Liver (tissue), 3 donors: ENCODE results near the gene FNIP1.

Source experiments
- EGR1 ChIP-seq, 2 donors: IDR thresholded peaks; 2 replicates each; pipeline ENCODE4 v1.6.1; 2016 to 2018; ENCODE audit warnings: antibody characterized with exemption in 2 of 2, low read depth in 2 of 2
- GABPA ChIP-seq, 2 donors: IDR thresholded peaks in 1 of 2; conservative IDR thresholded peaks in 1 of 2; 2 replicates each; pipeline ENCODE4 v1.6.1; 2016; ENCODE audit warnings: antibody characterized with exemption in 2 of 2, mild to moderate bottlenecking in 1 of 2, moderate library complexity in 1 of 2
- HNF4A ChIP-seq, 2 donors: conservative IDR thresholded peaks; 2 replicates each; pipeline ENCODE4 v1.6.1; 2016; ENCODE audit warnings: antibody characterized with exemption in 2 of 2, mild to moderate bottlenecking in 2 of 2
- HNF4G ChIP-seq: IDR thresholded peaks from 2 replicates; pipeline ENCODE4 v1.6.1; 2016; ENCODE audit warnings: antibody characterized with exemption
- JUND ChIP-seq, 2 donors: IDR thresholded peaks; 2 replicates each; pipeline ENCODE4 v1.6.1; 2016; ENCODE audit warnings: antibody characterized with exemption in 2 of 2
- RAD21 ChIP-seq, 2 donors: IDR thresholded peaks; 2 replicates each; pipeline ENCODE4 v1.6.1; 2016; ENCODE audit warnings: antibody characterized with exemption in 2 of 2, mild to moderate bottlenecking in 2 of 2
- YY1 ChIP-seq: IDR thresholded peaks from 2 replicates; pipeline ENCODE4 v1.6.1; 2016; ENCODE audit warnings: antibody characterized with exemption, mild to moderate bottlenecking
- TF ChIP-seq, protein P1 (sequence below): fragments of 150-350 bp; IDR thresholded peaks from 2 replicates; pipeline ENCODE4 v1.5.1; 2017; ENCODE audit warnings: improper control_type of control experiment, low read depth, low read length; ENCODE audit not compliant: missing input control
- TF ChIP-seq, protein P2 (sequence below): IDR thresholded peaks from 2 replicates; pipeline ENCODE4 v1.6.1; 2016; ENCODE audit warnings: antibody characterized with exemption
- TF ChIP-seq, protein P3 (sequence below): IDR thresholded peaks from 2 replicates; pipeline ENCODE4 v1.6.1; 2016; ENCODE audit warnings: antibody characterized with exemption, mild to moderate bottlenecking
- TF ChIP-seq, protein P4 (sequence below): IDR thresholded peaks from 2 replicates; pipeline ENCODE4 v1.6.1; 2016; ENCODE audit warnings: antibody characterized with exemption
- TF ChIP-seq, protein P5 (sequence below): IDR thresholded peaks from 2 replicates; pipeline ENCODE4 v1.6.1; 2016; ENCODE audit warnings: antibody characterized with exemption
- donor health status: healthy.
- donor health status: healthy.

DNA sequence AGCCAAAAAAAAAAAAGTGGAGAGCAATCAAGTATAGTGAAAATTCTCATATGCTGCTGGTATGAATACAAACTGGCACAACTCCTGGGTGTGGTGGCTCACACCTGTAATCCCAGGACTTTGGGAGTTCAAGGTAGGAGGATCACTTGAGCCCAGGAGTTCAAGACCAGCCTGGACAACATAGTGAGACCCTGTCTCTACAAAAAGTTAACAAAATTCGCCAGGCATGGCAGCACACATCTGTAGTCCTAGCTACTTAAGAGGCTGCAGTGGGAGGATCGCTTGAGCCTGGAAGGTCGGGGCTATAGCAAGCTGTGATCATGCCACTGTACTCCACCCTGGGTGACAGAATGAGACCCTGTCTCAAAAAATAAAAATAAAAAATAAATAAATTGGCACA is 51.7 kb downstream of the FNIP1 start:
- TF ChIP-seq, protein P1, sequence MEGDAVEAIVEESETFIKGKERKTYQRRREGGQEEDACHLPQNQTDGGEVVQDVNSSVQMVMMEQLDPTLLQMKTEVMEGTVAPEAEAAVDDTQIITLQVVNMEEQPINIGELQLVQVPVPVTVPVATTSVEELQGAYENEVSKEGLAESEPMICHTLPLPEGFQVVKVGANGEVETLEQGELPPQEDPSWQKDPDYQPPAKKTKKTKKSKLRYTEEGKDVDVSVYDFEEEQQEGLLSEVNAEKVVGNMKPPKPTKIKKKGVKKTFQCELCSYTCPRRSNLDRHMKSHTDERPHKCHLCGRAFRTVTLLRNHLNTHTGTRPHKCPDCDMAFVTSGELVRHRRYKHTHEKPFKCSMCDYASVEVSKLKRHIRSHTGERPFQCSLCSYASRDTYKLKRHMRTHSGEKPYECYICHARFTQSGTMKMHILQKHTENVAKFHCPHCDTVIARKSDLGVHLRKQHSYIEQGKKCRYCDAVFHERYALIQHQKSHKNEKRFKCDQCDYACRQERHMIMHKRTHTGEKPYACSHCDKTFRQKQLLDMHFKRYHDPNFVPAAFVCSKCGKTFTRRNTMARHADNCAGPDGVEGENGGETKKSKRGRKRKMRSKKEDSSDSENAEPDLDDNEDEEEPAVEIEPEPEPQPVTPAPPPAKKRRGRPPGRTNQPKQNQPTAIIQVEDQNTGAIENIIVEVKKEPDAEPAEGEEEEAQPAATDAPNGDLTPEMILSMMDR = no peak
- TF ChIP-seq RAD21 (IDR thresholded peaks at IDR 0.05) (no peak), HNF4G (no peak), JUND (IDR thresholded peaks at IDR 0.05) (no peak), YY1 (no peak), HNF4A (conservative IDR thresholded peaks at IDR 0.05) (no peak), GABPA (IDR thresholded peaks at IDR 0.05 in 1 of 2, conservative IDR thresholded peaks at IDR 0.05 in 1 of 2) (no peak), EGR1 (IDR thresholded peaks at IDR 0.05; ENCODE audit: low read depth in 2 of 2) (no peak)
- TF ChIP-seq, protein P2, sequence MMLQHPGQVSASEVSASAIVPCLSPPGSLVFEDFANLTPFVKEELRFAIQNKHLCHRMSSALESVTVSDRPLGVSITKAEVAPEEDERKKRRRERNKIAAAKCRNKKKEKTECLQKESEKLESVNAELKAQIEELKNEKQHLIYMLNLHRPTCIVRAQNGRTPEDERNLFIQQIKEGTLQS = no peak
- TF ChIP-seq, protein P3, sequence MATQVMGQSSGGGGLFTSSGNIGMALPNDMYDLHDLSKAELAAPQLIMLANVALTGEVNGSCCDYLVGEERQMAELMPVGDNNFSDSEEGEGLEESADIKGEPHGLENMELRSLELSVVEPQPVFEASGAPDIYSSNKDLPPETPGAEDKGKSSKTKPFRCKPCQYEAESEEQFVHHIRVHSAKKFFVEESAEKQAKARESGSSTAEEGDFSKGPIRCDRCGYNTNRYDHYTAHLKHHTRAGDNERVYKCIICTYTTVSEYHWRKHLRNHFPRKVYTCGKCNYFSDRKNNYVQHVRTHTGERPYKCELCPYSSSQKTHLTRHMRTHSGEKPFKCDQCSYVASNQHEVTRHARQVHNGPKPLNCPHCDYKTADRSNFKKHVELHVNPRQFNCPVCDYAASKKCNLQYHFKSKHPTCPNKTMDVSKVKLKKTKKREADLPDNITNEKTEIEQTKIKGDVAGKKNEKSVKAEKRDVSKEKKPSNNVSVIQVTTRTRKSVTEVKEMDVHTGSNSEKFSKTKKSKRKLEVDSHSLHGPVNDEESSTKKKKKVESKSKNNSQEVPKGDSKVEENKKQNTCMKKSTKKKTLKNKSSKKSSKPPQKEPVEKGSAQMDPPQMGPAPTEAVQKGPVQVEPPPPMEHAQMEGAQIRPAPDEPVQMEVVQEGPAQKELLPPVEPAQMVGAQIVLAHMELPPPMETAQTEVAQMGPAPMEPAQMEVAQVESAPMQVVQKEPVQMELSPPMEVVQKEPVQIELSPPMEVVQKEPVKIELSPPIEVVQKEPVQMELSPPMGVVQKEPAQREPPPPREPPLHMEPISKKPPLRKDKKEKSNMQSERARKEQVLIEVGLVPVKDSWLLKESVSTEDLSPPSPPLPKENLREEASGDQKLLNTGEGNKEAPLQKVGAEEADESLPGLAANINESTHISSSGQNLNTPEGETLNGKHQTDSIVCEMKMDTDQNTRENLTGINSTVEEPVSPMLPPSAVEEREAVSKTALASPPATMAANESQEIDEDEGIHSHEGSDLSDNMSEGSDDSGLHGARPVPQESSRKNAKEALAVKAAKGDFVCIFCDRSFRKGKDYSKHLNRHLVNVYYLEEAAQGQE = no peak
- TF ChIP-seq, protein P4, sequence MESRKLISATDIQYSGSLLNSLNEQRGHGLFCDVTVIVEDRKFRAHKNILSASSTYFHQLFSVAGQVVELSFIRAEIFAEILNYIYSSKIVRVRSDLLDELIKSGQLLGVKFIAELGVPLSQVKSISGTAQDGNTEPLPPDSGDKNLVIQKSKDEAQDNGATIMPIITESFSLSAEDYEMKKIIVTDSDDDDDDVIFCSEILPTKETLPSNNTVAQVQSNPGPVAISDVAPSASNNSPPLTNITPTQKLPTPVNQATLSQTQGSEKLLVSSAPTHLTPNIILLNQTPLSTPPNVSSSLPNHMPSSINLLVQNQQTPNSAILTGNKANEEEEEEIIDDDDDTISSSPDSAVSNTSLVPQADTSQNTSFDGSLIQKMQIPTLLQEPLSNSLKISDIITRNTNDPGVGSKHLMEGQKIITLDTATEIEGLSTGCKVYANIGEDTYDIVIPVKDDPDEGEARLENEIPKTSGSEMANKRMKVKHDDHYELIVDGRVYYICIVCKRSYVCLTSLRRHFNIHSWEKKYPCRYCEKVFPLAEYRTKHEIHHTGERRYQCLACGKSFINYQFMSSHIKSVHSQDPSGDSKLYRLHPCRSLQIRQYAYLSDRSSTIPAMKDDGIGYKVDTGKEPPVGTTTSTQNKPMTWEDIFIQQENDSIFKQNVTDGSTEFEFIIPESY = no peak
- TF ChIP-seq, protein P5, sequence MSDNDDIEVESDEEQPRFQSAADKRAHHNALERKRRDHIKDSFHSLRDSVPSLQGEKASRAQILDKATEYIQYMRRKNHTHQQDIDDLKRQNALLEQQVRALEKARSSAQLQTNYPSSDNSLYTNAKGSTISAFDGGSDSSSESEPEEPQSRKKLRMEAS = no peak
